Neural cell (in vitro differentiated cells): ENCODE results near the gene CLK3. TPM values are rescaled to one million over a fixed set of nuclear protein-coding genes. Genes with fewer than 3 reads are reported as not detected.

Experiments used
- H2AFZ ChIP-seq: fragments of 200-600, 300-800 bp; sonication (generic), shearing (Covaris generic); 2 replicates; pipeline ENCODE4 v1.6.0; 2014; ENCODE audit warnings: low read depth, mild to moderate bottlenecking, antibody characterized with exemption, low read length, moderate library complexity
- H3F3A ChIP-seq: fragments of 200-600 bp; shearing (Covaris generic); 2 replicates; pipeline ENCODE4 v1.6.1; 2016; ENCODE audit warnings: mild to moderate bottlenecking, moderate library complexity, mixed read lengths, antibody characterized with exemption, low read length; ENCODE audit not compliant: insufficient read depth, poor library complexity, severe bottlenecking
- H3K27ac ChIP-seq: fragments of 200-600, 300-800 bp; sonication (generic), shearing (Covaris generic); 2 replicates; pipeline ENCODE4 v1.5.1; 2014; ENCODE audit warnings: mild to moderate bottlenecking, low read length, moderate library complexity
- H3K27me3 ChIP-seq: fragments of 300-800, 200-600 bp; sonication (generic), shearing (Covaris generic); 2 replicates; pipeline ENCODE4 v1.6.0; 2014; ENCODE audit warnings: mild to moderate bottlenecking, low read depth, low read length, moderate library complexity; ENCODE audit not compliant: insufficient read depth
- H3K36me3 ChIP-seq: fragments of 300-800, 200-600 bp; sonication (generic), shearing (Covaris generic); 2 replicates; pipeline ENCODE4 v1.5.1; 2014; ENCODE audit warnings: mild to moderate bottlenecking, antibody characterized with exemption, low read length, moderate library complexity; ENCODE audit not compliant: insufficient read depth
- H3K4me2 ChIP-seq: fragments of 300-800, 200-600 bp; sonication (generic), shearing (Covaris generic); 2 replicates; pipeline ENCODE4 v1.6.0; 2014; ENCODE audit warnings: mild to moderate bottlenecking, low read length
- H3K4me3 ChIP-seq: fragments of 300-800, 200-600 bp; sonication (generic), shearing (Covaris generic); 2 replicates; pipeline ENCODE4 v1.5.1; 2014; ENCODE audit warnings: mild to moderate bottlenecking, low read length, moderate library complexity
- H3K79me2 ChIP-seq: fragments of 200-600 bp; shearing (Covaris generic); replicated peaks from 2 replicates; pipeline ENCODE4 v1.6.0; 2014; ENCODE audit warnings: mild to moderate bottlenecking, low read length, moderate library complexity; ENCODE audit not compliant: insufficient read depth
- H3K9ac ChIP-seq: fragments of 300-800, 200-600 bp; sonication (generic), shearing (Covaris generic); 2 replicates; pipeline ENCODE4 v1.6.1; 2016; ENCODE audit warnings: mild to moderate bottlenecking, low read length, mixed read lengths
- H3K9me2 ChIP-seq: fragments of 200-600 bp; shearing (Covaris generic); 2 replicates; pipeline ENCODE4 v1.6.1; 2016; ENCODE audit warnings: mild to moderate bottlenecking, low read length, mixed read lengths; ENCODE audit not compliant: insufficient read depth
- H3K9me3 ChIP-seq: fragments of 200-600, 300-800 bp; sonication (generic), shearing (Covaris generic); 2 replicates; pipeline ENCODE4 v1.6.1; 2016; ENCODE audit warnings: mild to moderate bottlenecking, mixed run types, low read length, moderate library complexity, mixed read lengths
- H4K20me1 ChIP-seq: fragments of 200-600 bp; shearing (Covaris generic); 2 replicates; pipeline ENCODE4 v1.6.1; 2016; ENCODE audit warnings: mild to moderate bottlenecking, mixed run types; ENCODE audit not compliant: insufficient read depth
- EP300 ChIP-seq: fragments of 450-650 bp; conservative IDR thresholded peaks from 2 replicates; pipeline ENCODE4 v1.6.1; 2014; ENCODE audit warnings: antibody characterized with exemption, mild to moderate bottlenecking, moderate library complexity; ENCODE audit not compliant: poor library complexity, severe bottlenecking
- EZH2 ChIP-seq: fragments of 200-600, 300-800 bp; shearing (Covaris generic), sonication (generic); IDR thresholded peaks from 2 replicates; pipeline ENCODE4 v1.6.1; 2014; ENCODE audit warnings: antibody characterized with exemption, low read length, borderline replicate concordance, mild to moderate bottlenecking; ENCODE audit not compliant: insufficient read depth, poor library complexity, severe bottlenecking
- MXI1 ChIP-seq: fragments of 450-650 bp; conservative IDR thresholded peaks from 2 replicates; pipeline ENCODE4 v1.6.1; 2014; ENCODE audit warnings: antibody characterized with exemption, mild to moderate bottlenecking; ENCODE audit not compliant: poor library complexity, severe bottlenecking
- POLR2AphosphoS5 ChIP-seq: IDR thresholded peaks from 2 replicates; pipeline ENCODE4 v1.6.1; 2012
- RAD21 ChIP-seq: fragments of 450-650 bp; conservative IDR thresholded peaks from 2 replicates; pipeline ENCODE4 v1.6.1; 2014; ENCODE audit warnings: antibody characterized with exemption, mild to moderate bottlenecking, moderate library complexity
- SMC3 ChIP-seq: fragments of 450-650 bp; conservative IDR thresholded peaks from 2 replicates; pipeline ENCODE4 v1.6.1; 2014; ENCODE audit warnings: antibody characterized with exemption, mild to moderate bottlenecking, moderate library complexity; ENCODE audit not compliant: poor library complexity
- TAF1 ChIP-seq: IDR thresholded peaks from 2 replicates; pipeline ENCODE4 v1.6.1; 2012; ENCODE audit warnings: low read depth
- polyA plus RNA-seq: library from polyadenylated mRNA; depleted of rRNA; stranded (reverse); fragments of >200 nt; gene quantifications from 2 replicates; pipeline ENCODE4 v1.2.3, GENCODE V29; 2014
- TF ChIP-seq, protein P1 (sequence below): IDR thresholded peaks from 2 replicates; pipeline ENCODE4 v1.6.1; 2012; ENCODE audit warnings: borderline replicate concordance
- TF ChIP-seq, protein P2 (sequence below): fragments of 450-650 bp; IDR thresholded peaks from 2 replicates; pipeline ENCODE4 v1.5.1; 2014; ENCODE audit warnings: antibody characterized with exemption, mild to moderate bottlenecking, moderate library complexity; ENCODE audit not compliant: poor library complexity, severe bottlenecking

CLK3 gene
- polyA plus RNA-seq, 1 donor from 2014 or later, result 88.3 TPM

DNA sequence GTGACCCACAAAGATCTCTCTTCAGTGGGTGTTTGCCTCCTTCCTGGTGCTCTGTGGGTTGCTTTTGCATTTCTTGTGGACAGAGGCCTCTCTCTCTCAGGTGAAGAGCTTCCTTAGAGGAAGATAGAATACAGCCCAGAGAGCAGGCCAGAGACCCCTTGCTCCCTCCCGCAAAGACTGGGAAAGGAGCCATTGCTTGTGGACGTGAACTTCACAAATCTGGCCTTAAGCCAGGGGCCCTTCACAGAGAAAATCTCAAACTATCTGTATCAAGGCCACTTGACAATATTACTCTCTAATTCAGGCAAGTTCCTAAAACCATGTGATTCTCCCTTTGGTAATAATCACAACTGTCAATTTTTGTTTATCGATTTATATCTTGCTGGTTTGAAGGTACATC lies 30.4 kb upstream of the CLK3 start:
- Histone ChIP-seq H3F3A (no peaks in the 10 kb centered on the region), H3K36me3 (no peaks in the 10 kb centered on the region), H3K79me2 (no peaks in the 10 kb centered on the region), H3K27me3 (no peaks in the 10 kb centered on the region), H3K9ac (no peak overlapping the region), H3K4me3 (no peak overlapping the region), H2AFZ (no peak overlapping the region), H3K27ac (no peak overlapping the region), H3K9me3 (no peaks in the 10 kb centered on the region), H4K20me1 (no peaks in the 10 kb centered on the region), H3K9me2 (no peaks in the 10 kb centered on the region), H3K4me2 (no peak overlapping the region)
- TF ChIP-seq RAD21, result no peak
- TF ChIP-seq TAF1, result no peak
- TF ChIP-seq, protein P1, sequence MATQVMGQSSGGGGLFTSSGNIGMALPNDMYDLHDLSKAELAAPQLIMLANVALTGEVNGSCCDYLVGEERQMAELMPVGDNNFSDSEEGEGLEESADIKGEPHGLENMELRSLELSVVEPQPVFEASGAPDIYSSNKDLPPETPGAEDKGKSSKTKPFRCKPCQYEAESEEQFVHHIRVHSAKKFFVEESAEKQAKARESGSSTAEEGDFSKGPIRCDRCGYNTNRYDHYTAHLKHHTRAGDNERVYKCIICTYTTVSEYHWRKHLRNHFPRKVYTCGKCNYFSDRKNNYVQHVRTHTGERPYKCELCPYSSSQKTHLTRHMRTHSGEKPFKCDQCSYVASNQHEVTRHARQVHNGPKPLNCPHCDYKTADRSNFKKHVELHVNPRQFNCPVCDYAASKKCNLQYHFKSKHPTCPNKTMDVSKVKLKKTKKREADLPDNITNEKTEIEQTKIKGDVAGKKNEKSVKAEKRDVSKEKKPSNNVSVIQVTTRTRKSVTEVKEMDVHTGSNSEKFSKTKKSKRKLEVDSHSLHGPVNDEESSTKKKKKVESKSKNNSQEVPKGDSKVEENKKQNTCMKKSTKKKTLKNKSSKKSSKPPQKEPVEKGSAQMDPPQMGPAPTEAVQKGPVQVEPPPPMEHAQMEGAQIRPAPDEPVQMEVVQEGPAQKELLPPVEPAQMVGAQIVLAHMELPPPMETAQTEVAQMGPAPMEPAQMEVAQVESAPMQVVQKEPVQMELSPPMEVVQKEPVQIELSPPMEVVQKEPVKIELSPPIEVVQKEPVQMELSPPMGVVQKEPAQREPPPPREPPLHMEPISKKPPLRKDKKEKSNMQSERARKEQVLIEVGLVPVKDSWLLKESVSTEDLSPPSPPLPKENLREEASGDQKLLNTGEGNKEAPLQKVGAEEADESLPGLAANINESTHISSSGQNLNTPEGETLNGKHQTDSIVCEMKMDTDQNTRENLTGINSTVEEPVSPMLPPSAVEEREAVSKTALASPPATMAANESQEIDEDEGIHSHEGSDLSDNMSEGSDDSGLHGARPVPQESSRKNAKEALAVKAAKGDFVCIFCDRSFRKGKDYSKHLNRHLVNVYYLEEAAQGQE, result no peak
- TF ChIP-seq SMC3, result no peak
- TF ChIP-seq, protein P2, sequence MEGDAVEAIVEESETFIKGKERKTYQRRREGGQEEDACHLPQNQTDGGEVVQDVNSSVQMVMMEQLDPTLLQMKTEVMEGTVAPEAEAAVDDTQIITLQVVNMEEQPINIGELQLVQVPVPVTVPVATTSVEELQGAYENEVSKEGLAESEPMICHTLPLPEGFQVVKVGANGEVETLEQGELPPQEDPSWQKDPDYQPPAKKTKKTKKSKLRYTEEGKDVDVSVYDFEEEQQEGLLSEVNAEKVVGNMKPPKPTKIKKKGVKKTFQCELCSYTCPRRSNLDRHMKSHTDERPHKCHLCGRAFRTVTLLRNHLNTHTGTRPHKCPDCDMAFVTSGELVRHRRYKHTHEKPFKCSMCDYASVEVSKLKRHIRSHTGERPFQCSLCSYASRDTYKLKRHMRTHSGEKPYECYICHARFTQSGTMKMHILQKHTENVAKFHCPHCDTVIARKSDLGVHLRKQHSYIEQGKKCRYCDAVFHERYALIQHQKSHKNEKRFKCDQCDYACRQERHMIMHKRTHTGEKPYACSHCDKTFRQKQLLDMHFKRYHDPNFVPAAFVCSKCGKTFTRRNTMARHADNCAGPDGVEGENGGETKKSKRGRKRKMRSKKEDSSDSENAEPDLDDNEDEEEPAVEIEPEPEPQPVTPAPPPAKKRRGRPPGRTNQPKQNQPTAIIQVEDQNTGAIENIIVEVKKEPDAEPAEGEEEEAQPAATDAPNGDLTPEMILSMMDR, result no peak
- TF ChIP-seq EP300, result no peak
- no peak for TF ChIP-seq POLR2AphosphoS5
- TF ChIP-seq EZH2, result no peak
- no peak for TF ChIP-seq MXI1

DNA sequence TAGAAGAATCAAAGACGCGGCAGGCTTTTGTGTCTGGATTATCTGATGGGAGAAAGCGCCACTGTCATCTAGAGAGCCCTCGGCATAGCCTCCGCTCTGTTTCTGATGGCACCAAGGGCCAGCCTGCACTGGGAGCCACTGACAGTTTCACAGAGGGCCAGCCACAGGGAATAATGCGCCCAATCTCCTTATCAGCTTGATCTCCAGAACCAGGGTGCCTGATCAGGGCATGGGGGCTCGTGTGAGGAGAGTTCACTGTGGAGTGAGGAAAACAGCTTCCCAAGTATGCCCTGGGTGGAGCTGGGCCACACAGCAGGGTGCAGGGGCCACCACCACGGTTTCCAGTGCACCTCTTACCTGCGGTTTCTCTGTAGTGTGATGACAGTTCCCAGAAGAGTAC lies 29.8 kb upstream of the CLK3 start:
- no peaks in the 10 kb centered on the region for H3F3A ChIP-seq
- no peaks in the 10 kb centered on the region for H3K27me3 ChIP-seq
- no peaks in the 10 kb centered on the region for H4K20me1 ChIP-seq
- TF ChIP-seq, protein P2, result no peak
- TF ChIP-seq MXI1, result no peak
- no peak for TF ChIP-seq POLR2AphosphoS5
- no peak for TF ChIP-seq RAD21
- TF ChIP-seq, protein P1, result no peak
- no peak for TF ChIP-seq TAF1
- TF ChIP-seq SMC3, result no peak
- no peak for TF ChIP-seq EZH2
- no peak for TF ChIP-seq EP300
- no peak overlapping the region for H3K27ac ChIP-seq
- no peak overlapping the region for H3K4me3 ChIP-seq
- no peak overlapping the region for H3K9ac ChIP-seq
- no peak overlapping the region for H2AFZ ChIP-seq
- H3K9me2 ChIP-seq, result no peaks in the 10 kb centered on the region
- H3K79me2 ChIP-seq, result no peaks in the 10 kb centered on the region
- no peak overlapping the region for H3K4me2 ChIP-seq
- H3K36me3 ChIP-seq, result no peaks in the 10 kb centered on the region
- no peaks in the 10 kb centered on the region for H3K9me3 ChIP-seq
